ENCODE results near the gene DENND5A.

The DENND5A gene

DNA sequence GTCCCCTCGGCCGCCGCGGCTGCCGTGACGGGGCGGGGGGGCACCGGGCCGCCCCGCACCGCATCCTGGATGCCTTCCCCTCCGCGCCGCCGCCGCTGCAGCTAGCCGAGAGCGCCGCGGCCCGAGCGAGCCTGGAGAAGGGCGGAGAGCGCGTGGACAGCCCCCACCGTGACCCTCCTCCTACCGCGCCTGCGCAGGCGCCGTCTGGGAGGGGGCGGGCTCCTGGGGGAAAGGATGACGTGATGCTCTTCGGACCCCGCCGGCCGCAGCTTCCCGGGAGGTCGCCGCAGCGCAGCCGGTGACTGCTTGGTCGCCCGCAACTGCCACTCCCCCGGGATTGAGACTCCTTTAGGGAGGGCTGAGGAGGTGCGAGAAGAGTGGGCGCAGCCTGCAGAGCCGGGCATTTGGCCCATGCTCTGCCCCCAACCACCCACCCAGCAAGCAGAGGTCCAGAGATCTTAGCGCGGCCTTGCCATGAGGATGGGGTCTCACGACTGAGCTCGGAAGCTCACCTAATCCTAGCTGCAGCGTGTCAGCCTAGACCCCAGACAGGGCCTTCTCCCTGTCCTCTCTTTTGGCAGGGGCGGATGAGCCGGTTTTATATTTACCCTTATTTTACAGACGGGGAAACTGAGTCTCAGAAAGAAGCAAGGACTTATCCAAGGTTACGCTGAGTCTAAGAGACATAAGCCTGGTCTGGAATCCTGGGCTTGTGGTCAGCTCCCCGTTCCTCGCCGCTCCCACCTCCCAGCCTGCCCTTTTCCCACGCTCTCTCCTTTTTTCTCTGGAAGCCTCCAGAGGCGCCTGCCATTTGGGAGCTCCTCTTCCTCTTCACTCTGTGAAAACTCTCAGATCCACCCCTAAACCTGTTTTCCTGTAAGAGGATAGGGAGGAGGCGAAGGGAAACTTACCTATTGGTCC is at the start of gene DENND5A:
TSS of gene DENND5A (minus strand) at position 140 of the 921 bp plus-strand sequence. CDS start 281 bp downstream, outside the sequence.
- DNase-seq: peak; percentile 41

DNA sequence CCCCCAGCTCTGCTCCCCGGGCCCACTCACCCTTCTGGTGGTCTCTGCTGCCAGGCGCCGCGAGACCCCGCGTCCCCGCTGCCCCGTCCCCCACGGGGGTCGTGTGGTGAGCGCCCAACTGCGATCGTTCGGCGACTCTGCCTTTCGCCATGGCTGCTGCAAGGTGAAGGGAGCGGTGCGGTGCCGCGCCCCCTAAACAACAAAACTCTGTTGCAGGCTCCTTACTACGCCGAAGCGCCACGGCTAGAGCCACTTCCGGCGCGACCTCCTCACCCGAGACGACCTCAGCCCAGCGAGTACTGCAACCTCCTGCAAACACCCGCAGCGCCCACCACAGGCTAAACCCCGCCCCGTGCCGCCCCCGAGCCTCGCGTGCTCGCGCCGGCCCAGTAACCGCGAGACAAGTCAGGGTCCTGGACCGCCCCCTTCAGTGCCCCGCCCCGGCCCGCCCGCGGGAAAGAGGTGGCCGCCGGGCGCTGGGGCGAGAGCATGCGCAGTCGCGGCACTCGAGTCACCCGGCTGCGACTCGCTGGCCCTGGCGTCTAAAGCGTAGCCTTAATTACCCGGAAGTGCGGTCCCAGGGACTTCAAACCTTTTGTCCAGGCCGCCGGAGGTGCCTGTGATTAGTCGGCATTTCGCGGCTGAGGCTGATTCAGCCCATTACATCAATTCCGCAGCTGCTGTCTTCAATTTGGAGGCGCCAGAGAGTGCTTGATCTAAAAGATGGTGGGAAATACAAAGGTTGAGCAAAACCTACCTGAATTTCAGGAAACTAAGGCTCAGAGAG is 49.3 kb upstream of the DENND5A start, which contains the start of gene TMEM41B:
TSS of gene TMEM41B (minus strand) at position 303 of the 787 bp plus-strand sequence. CDS start at position 151, 152 bp downstream.
- peak; percentile 100 for DNase-seq

DNA sequence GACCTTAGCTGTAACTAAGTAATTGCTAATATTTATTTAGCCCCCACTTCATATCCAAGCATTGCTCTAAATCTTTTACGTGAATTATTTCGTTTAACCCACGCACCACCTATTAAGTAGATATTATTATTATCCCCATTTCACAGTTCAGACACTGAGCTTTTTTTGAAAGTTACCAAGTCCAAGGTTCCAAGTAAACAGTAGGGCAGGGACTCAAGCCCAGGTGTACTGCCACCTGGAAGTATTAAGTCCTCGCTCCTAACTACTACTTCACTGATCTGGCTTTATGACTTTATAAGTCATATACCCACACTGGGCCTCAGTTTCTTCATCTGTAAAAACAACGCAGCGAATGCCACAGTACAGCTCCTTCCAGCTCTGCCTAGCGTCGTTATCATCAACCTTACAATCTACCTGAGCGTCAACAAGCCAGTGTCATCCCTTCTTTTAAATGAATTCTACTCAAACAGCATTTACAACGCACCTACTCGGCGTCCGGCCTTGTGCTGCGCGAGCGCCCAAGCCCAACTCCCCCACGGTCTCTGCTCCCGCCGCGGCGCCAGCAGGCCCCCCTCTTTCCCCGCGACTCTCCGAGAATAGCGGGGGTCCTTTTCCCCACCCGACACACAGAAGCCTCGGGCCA is 48.6 kb upstream of the DENND5A start:
- no peak for DNase-seq

DNA sequence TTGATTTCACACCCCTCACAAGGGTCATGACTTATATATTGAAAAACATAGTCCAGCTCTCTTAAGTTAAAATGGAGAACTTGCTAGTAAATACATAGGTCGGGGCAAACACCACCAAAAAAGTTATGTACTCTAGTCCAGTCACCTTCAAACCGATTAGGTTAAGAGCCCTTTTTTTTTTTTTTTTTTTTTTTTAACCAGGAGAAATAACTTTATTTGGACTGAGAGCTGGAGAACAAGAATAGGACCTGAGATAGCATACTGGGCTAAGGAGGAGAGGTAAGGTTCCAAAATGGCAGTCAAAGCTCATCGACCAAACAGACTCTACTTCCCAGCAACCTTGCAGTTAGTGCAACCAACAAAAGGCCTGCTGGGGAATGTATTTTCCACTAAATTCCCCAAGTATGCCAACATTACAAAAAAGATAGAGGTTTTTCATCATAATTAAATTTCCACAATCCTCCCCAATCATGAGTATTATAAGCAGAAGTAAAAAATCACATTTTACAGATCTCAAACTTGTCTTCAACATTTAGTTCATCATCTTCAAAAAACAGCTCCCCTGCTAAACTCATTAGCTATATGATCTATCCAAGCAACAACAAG is 45.4 kb upstream of the DENND5A start:
- no peak for DNase-seq

DNA sequence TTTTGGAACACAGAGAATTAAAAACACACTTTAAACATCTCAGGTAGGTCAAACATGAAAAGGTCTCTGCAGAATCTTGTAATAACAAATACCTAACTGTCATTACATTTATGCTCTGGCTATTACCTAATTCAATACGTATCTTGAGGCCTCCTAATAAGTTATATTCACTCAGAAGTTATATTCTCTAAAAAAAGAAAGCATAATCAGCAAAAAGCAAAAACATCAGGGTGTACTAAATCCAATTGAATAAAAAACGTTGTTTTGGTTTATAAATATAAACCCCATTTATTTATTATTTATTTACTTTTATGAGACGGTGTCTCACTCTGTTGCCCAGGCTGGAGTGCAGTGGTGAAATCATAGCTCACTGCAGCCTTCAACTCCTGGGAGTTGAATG is 39.0 kb upstream of the DENND5A start:
- DNase-seq: no peak

DNA sequence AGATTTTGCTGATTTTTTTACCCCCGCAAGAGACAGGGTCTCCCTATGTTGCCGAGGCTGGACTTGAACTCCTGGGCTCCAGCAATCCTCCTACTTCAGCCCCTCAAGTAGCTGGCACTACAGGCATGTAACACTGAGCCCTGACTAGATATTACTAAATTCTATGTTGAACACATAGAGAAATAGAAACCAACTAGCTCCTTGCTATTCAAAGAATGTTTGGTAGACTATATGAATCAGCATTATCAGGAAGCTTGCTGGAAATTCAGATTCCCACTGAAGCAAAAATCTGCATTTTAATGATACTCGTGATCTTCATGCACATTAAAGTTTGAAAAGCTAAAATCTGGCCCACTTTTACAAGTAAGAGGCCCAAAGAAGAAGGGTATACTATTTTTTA is 37.3 kb upstream of the DENND5A start:
- no peak for DNase-seq

DNA sequence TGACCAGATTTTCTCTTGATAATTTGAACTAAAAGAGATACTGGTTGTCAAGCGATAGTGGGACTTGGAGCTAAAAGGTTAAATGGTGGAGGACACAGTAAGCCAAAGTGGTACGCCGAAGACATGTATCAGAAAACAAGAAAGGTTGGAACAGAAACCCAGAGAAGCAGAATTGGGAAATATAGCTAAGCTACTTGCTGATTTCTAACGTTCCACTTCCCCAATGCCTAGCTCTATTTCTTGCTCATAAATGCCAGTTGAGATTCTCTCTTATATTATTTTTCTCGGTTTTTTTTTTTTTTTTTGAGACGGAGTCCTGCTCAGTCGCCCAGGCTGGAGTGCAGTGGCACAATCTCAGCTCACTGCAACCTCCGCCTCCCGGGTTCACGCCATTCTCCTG is 36.6 kb upstream of the DENND5A start:
- DNase-seq: no peak

DNA sequence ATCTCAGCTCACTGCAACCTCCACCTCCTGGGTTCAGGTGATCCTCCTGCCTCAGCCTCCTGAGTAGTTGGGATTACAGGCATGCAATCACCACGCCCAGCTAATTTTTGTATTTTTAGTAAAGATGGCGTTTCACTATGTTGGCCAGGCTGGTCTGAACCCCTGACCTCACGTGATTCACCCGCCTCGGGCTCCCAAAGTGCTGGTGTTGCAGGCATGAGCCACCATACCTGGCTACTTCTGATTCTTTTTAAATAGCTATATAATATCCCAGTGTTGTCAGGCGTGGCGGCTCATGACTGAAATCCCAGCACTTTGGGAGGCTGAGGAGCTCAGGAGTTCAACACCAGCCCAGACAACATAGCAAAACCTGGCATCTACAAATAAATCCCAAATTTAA is 28.5 kb upstream of the DENND5A start:
- no peak for DNase-seq

DNA sequence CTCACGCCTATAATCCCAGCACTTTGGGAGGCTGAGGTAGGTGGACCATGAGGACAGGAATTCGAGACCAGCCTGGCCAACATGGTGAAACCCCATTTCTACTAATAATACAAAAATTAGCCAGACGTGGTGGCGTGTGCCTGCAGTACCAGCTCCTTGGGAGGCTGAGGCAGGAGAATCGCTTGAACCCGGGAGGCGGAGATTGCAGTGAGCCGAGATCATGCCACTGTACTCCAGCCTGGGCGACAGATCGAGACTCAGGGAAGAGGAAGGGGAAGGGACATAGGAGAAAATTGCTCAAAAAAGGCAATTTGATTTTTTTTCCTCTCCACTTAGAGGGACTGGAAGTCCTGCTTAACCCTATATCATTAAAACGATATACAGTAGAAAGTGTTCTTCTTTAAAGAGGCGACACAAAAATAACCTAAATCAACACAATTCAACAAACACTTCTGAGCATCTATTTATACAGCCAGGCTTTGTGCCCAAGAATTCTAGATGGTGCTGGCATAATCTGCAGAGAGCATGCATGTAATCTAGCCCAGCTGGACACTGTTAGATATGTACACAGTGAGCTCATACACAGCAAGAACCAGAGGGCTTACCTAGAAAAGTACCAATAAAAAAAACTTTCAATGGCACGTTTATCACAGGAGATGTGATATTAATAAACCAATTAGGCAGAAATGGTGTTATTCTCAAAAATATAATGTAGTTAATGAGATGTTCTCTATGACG is 20.9 kb upstream of the DENND5A start:
- DNase-seq: no peak

DNA sequence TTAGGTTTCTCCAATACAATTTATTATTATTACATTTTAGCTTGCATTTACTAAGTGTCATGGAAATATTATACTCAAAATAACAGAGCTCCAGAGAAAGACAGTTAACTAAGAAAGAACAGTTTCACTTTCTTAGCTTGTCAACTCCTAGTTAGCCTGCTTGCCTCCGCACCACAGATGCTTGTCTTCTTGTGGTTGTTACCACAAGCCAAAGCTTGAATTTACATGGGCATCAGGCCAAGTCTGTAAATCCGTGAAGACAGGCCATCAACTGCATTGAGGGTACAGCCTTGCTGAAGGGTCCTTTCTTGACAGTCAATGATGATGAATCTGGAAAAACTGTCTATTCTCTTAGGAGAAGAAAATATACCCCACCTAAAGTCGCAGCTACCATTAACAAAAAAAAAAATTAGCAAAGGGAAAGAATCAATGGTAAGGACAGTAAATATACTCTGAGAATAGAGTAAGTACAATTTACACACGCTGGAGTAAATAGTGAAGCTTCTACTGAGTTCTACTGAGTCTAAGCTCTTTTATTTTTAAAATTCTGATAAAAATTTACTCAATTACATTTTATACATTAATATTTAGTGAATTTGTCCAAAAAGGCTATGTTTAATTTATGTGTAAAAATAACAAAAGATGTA is 15.6 kb upstream of the DENND5A start:
- peak; percentile 36 for DNase-seq

DNA sequence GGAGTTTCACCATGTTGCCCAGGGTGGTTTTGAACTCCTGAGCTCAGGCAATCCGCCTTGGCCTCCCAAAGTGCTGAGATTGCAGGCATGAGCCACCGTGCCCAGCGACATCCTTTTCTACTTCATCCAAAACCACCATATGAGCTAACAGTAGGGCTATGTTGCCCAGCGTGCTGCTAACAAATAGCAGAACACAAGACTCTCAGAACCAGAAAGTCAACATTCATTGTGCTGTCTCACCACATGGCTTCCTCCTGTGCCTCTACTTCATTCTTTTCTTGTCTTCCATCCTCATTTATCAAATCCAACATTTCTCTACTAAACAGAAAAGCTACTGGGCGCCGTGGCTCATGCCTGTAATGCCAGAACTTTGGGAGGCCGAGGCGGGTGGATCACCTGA is 12.0 kb upstream of the DENND5A start:
- DNase-seq: no peak

DNA sequence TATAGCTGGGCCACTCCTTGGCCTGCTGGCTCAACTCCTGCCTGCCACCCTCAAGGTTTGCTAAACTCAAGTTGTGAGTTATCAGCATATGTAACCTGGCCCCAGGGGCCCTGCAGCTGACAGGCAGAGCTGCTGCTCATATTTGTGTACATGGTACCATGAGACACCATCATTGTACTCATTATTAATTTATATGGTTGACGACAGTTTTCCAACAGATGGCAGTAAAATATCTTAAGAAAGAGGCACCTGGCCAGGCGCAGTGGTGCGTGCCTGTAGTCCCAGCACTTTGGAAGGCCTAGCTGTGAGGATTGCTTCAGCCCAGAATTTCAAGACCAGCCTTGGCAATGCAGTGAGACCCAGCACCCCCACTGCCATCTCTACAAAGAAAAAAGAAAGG is 11.4 kb upstream of the DENND5A start:
- DNase-seq: no peak

DNA sequence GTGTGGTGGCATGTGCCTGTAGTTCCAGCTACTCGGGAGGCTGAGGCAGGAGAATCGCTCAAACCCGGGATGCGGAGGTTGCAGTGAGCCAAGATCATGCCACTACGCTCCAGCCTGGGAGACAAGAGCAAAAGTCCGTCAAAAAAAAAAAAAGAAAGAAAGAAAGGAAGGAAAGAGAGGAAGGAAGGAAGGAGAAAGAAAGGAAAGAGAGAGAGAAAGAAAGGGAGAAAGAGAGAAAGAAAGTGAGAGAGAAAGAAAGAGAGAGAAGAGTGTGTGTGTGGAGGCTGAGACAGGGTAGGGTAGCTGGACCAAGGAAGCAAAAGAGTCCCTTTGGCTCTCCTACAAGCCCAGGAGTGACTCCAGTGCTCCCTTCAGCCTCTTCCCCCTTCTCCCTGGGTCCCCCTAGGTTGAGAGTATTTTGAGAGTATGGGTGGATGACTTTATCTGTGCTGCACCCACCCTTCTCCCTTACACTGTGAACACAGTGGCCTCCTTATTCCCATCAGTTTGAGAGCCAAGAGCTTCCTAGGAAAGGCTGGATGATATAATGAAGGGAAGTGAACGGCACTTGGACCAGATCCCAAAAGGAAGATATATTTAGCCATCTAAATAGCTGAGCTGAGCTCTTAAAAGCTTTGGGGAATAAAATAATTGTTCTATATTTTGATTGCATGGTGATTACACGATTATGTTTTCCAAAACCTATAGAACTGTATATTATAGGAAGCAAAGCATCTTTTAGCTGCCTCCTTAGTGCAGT is 9.5 kb upstream of the DENND5A start:
- no peak for DNase-seq

DNA sequence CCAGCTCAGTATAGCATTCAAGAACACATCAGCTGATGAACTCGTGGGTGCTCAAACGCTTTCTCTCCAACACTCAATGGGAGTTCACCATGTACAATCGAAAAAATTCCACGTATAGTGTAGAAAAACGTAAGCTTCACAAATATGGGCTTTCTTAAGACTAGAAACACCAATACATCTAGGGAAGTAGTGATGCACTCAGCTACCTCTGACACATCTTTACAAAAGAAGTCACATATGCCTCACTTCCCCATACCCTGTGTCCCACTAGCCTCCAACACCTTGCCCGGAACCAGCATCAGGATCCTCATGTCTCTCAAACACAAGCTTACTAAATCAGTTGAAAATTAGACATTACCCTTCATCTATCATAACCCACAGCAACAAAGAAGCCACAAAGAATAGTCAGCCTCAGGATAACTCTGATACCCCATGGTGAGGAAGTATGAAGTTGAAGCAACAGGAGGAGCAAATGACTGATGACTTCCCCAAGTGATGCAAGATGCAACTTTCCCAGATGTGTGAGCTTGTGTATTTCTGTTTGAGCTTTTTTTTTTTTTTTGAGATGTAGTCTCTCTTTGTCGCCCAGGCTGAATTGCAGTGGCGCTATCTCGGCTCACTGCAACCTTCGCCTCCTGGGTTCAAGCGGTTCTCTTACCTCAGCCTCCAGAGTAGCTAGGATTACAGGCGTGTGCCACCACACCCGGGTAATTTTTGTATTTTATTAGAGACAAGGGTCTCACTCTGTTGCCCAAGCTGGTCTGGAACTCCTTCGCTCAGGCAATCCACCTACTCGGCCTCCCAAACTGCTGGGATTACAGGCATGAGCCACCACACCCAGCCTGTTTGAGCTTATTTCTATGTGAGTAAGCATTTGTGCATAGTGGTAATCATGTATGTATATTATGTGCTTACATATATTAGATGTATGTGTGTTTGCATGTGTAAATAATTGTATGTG is 8.5 kb upstream of the DENND5A start:
- DNase-seq: no peak

DNA sequence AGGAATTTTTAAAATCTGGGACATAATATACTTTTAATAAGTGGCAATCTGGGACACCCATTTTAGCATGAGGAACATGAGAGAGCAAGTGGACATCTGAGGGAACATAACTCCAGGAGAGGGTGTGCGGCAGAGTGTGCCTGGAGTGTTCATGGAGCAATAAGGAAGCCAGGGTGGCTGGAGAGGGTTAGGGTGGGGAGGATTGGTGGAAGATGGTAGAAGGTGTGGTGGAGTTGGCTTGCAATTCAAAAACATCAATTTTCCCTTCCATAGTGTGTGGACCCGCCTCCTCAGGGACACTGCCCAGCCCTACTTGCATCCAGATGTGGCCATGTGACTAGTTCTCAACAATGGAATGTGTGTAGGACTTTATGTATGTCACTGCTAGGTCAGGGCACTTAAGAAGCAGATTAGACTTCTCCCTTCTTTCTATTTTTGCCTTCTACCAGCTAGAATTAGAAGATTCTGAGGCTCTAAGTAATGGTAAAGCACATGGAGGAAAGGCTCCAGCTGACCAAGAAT is 4.4 kb upstream of the DENND5A start:
- DNase-seq: no peak

DNA sequence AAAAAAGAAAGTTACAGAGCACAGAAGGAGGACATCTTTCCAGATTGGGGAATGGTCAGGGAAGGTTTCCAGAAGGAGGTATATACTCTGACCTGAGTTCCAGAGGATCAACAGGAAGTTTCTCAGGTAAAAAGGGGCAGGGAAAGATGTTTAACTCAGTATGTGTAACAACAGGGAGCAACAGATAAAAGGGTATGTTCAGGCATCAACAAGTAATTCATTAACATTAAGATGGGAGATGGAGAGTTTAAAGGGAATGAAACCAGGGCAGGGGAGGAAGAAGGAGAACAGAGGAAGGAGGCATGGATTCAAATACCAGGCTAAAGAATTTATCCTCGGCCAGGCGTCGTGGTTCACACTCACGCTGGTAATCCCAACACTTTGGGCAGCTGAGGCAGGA is 2.5 kb upstream of the DENND5A start:
- DNase-seq: no peak

DNA sequence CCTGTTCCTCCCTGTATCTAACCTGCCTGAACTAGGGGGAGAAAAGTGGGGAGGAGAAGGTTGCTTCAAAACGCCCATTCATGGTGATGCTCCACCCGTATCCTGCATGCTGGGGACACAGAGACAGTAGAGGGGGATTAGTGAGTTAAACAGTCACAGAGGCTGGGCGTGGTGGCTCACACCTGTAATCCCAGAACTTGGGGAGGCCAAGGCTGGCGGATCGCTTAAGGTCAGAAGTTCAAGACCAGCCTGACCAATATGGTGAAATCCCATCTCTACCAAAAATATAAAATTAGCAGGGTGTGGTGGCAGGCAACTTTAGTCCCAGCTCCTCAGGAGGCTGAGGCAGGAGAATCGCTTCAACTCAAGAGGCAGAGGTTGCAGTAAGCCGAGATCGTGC is 1.8 kb upstream of the DENND5A start:
- DNase-seq: no peak

DNA sequence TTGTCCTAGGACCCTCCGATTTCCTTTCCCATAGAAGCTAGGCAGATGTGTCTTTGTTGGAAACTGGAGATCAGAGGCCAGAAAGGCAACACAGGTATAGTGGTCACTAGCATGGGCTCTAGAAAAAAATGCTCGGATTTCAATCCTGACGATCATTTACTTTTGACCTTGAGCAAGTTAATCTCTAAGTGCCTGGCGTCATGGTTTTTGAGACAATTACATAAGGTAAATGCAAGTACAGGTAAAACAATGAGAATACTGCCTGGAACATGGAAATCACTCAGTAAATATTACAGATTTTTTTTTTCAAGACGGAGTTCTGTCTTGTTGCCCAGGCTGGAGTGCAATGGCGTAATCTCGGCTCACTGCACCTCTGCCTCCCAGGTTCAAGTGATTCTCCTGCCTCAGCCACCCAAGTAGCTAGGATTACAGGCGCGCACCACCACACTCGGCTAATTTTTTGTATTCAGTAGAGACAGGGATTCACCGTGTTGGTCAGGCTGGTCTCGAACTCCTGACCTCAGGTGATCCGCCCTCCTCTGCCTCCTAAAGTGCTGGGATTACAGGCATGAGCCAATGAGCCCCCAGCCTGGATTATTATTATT is 1.1 kb upstream of the DENND5A start:
- DNase-seq: no peak
